Neuronal stem cell (in vitro differentiated cells): ENCODE results near the gene OR7G3. TPM values are rescaled to one million over a fixed set of nuclear protein-coding genes. Genes with fewer than 3 reads are reported as not detected.
A peak's percentile ranks its signal among the peaks of the same experiment; 100 is the strongest.

ENCODE experiments used
- DNase-seq: peaks from one replicate; pipeline ENCODE4 v3.0.0-alpha.2; 2013; ENCODE audit warnings: low spot score
- H2AFZ ChIP-seq: one replicate; pipeline ENCODE4 v1.6.1; 2013; ENCODE audit warnings: mild to moderate bottlenecking, low read length, inconsistent platforms
- H2AK5ac ChIP-seq: 2 replicates; pipeline ENCODE4 v1.6.1; 2013; ENCODE audit warnings: low read depth, mild to moderate bottlenecking, inconsistent platforms, low read length, moderate library complexity, mixed read lengths
- H2BK120ac ChIP-seq: 2 replicates; pipeline ENCODE4 v1.6.1; 2013; ENCODE audit warnings: low read depth, mild to moderate bottlenecking, inconsistent platforms, low read length, moderate library complexity, mixed read lengths
- H2BK12ac ChIP-seq: one replicate; pipeline ENCODE4 v1.6.1; 2013; ENCODE audit warnings: low read length, inconsistent platforms
- H2BK15ac ChIP-seq: 2 replicates; pipeline ENCODE4 v1.6.1; 2013; ENCODE audit warnings: mild to moderate bottlenecking, low read length, inconsistent platforms, mixed read lengths
- H2BK5ac ChIP-seq: one replicate; pipeline ENCODE4 v1.6.1; 2013; ENCODE audit warnings: inconsistent platforms, mild to moderate bottlenecking, low read length, moderate library complexity
- H3K14ac ChIP-seq: one replicate; pipeline ENCODE4 v1.6.1; 2013; ENCODE audit warnings: low read length, inconsistent platforms
- H3K18ac ChIP-seq: 2 replicates; pipeline ENCODE4 v1.6.1; 2013; ENCODE audit warnings: low read length, inconsistent platforms
- H3K23ac ChIP-seq: 2 replicates; pipeline ENCODE4 v1.6.1; 2013; ENCODE audit warnings: low read depth, mild to moderate bottlenecking, mixed read lengths, low read length, inconsistent platforms; ENCODE audit not compliant: poor library complexity
- H3K27ac ChIP-seq: replicated peaks from 3 replicates; pipeline ENCODE4 v1.5.1; 2013; ENCODE audit warnings: low read length, inconsistent platforms
- H3K27me3 ChIP-seq, 3 experiments: 2 replicates each; pipeline ENCODE4 v1.6.1; 2013; ENCODE audit warnings: low read length in 3 of 3, mild to moderate bottlenecking in 2 of 3, inconsistent platforms in 1 of 3, low read depth in 1 of 3, mixed read lengths in 1 of 3, moderate library complexity in 1 of 3; ENCODE audit not compliant: control insufficient read depth in 3 of 3, insufficient read depth in 3 of 3
- H3K36me3 ChIP-seq, 2 donors: replicated peaks in 1 of 2; 2 replicates each; pipeline ENCODE4 v1.6.1; 2013; ENCODE audit warnings: low read length in 2 of 2; ENCODE audit not compliant: control insufficient read depth in 2 of 2, insufficient read depth in 2 of 2
- H3K4ac ChIP-seq: 2 replicates; pipeline ENCODE4 v1.6.1; 2013; ENCODE audit warnings: inconsistent platforms, mild to moderate bottlenecking, low read length, moderate library complexity
- H3K4me1 ChIP-seq, 2 donors: 1 replicate in 1 of 2; 2 replicates in 1 of 2; pipeline ENCODE4 v1.6.1; 2013; ENCODE audit warnings: low read length in 2 of 2, low read depth in 1 of 2; ENCODE audit not compliant: control insufficient read depth in 2 of 2, insufficient read depth in 1 of 2
- H3K4me2 ChIP-seq: one replicate; pipeline ENCODE4 v1.6.1; 2013; ENCODE audit warnings: mild to moderate bottlenecking, low read length, inconsistent platforms; ENCODE audit not compliant: insufficient read depth, poor library complexity, severe bottlenecking
- H3K4me3 ChIP-seq, 2 donors: 2 replicates each; pipeline ENCODE4 v1.5.1; 2013; ENCODE audit warnings: low read length in 2 of 2, mild to moderate bottlenecking in 2 of 2, inconsistent platforms in 1 of 2, moderate library complexity in 1 of 2
- H3K79me1 ChIP-seq: one replicate; pipeline ENCODE4 v1.6.1; 2013; ENCODE audit warnings: low read depth, mild to moderate bottlenecking, inconsistent platforms, low read length, moderate library complexity
- H3K9ac ChIP-seq: one replicate; pipeline ENCODE4 v1.6.1; 2013; ENCODE audit warnings: mild to moderate bottlenecking, low read depth, low read length, inconsistent platforms; ENCODE audit not compliant: poor library complexity
- H3K9me3 ChIP-seq, 2 donors: replicated peaks in 1 of 2; 2 replicates each; pipeline versions ENCODE3 to v1.6.1; 2013; ENCODE audit warnings: low read length in 2 of 2, mild to moderate bottlenecking in 2 of 2, inconsistent platforms in 1 of 2, low read depth in 1 of 2, mixed read lengths in 1 of 2, moderate library complexity in 1 of 2; ENCODE audit not compliant: control insufficient read depth in 2 of 2, insufficient read depth in 1 of 2
- H4K8ac ChIP-seq: one replicate; pipeline ENCODE4 v1.6.1; 2013; ENCODE audit warnings: low read depth, mild to moderate bottlenecking, inconsistent platforms, low read length, moderate library complexity
- H4K91ac ChIP-seq: one replicate; pipeline ENCODE4 v1.6.1; 2013; ENCODE audit warnings: low read length, low read depth, mild to moderate bottlenecking, inconsistent platforms; ENCODE audit not compliant: poor library complexity
- WGBS, 2 donors: extraction: QIAGEN DNeasy Blood & Tissue Kit; methylation state at CpG; one replicate each; pipeline ENCODE4 v1.1.7; 2013; ENCODE audit warnings: missing lambda C conversion rate in 2 of 2, mixed read lengths in 1 of 2; ENCODE audit not compliant: insufficient read length in 2 of 2, insufficient replicate concordance in 1 of 2; ENCODE audit errors: extremely low coverage in 2 of 2; 5-methylcytosine and 5-hydroxymethylcytosine counted together
- small RNA-seq: library from polyadenylated mRNA; stranded (forward); fragments of <200 nt; extraction: miRNeasy Mini kit (QIAGEN cat#:217004); gene quantifications from one replicate; pipeline ENCODE3, GENCODE V24; 2013; ENCODE audit not compliant: insufficient read depth

The OR7G3 gene

DNA sequence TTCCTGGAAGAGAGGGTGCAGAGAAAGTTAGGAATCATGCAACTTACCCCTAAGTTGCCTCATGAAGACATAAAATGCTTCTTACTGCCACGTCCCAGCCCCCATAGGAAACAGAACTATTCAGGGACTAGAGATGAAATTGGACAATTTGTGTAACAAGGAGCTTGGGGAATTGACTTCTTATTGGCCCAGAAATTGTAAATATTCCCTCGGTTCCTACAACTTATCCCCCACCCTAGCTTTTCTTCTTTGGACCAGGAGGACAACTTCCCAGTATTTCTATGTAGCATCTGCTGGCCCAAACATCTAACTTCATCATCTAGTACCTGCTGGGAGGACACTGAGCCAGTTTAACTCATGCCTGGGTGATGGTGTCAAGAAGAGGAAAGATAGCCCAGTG, 40.0 kb downstream of the OR7G3 start, which contains the start of gene OR1M1:
OR1M1 (plus strand) TSS at position 301 of the 400 bp plus-strand sequence. CDS start 6,184 bp downstream, outside the sequence.
- no peak within 1 kb of the TSS for H2BK12ac ChIP-seq
- H3K9me3 ChIP-seq: peaks cover 0 to 2% of the 10 kb centered on the region in 2 donors
- no peak within 1 kb of the TSS for H3K4me3 ChIP-seq
- H2BK120ac ChIP-seq: no peak within 1 kb of the TSS
- WGBS, 2 donors: no CpG with 5 or more reads among the region's 2 CpGs
- H3K27me3 ChIP-seq: peaks cover 0 to 4% (median 0%) of the 10 kb centered on the region in 3 experiments
- no peak within 1 kb of the TSS for H2BK5ac ChIP-seq
- no peak within 1 kb of the TSS for H3K27ac ChIP-seq
- H3K4ac ChIP-seq: no peak within 1 kb of the TSS
- no peak within 1 kb of the TSS for H3K4me2 ChIP-seq
- H3K9ac ChIP-seq: no peak within 1 kb of the TSS
- no peaks in the 10 kb centered on the region for H3K36me3 ChIP-seq
- H2AFZ ChIP-seq: no peak within 1 kb of the TSS
- no peak for DNase-seq
- no peak within 1 kb of the TSS for H3K14ac ChIP-seq
- H3K18ac ChIP-seq: no peak within 1 kb of the TSS
- H3K79me1 ChIP-seq: peaks cover 3% of the 10 kb centered on the region
- H4K91ac ChIP-seq: no peak within 1 kb of the TSS
- H2AK5ac ChIP-seq: no peak within 1 kb of the TSS
- no peak within 1 kb of the TSS for H2BK15ac ChIP-seq
- no peak within 1 kb of the TSS for H4K8ac ChIP-seq
- no peaks in the 10 kb centered on the region for H3K4me1 ChIP-seq
- H3K23ac ChIP-seq: no peak within 1 kb of the TSS

DNA sequence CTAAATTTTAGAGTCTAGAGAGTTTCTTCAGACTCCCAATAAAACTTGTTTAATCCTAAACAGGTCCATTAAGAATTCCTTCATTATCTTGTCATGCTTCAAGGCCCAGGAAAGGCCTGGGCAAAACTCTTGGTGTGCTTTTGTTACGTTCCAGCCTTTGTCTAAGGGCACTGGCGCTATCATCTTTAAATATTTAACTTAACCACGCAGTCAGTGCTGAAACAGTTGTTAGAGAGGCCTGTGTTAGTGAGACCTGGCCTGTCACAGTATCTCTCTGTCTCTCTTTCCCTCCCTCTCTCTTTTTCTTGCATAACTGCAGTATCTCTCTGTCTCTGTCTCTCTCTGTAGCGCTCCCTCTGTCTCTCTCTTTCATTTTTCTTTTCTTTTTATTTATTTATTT, 48.1 kb downstream of the OR7G3 start:
- Histone ChIP-seq H3K23ac (no peak overlapping the region), H3K9me3 (no peaks in the 10 kb centered on the region), H3K36me3 (no peaks in the 10 kb centered on the region), H3K4ac (no peak overlapping the region), H3K79me1 (peaks cover 3% of the 10 kb centered on the region), H2AK5ac (no peak overlapping the region), H3K4me3 (no peak overlapping the region), H3K4me1 (peaks cover 0 to 13% of the 10 kb centered on the region in 2 donors), H2BK12ac (no peak overlapping the region), H2BK15ac (no peak overlapping the region), H3K27ac (no peak overlapping the region), H3K4me2 (no peak overlapping the region), H3K9ac (no peak overlapping the region), H3K27me3 (no peaks in the 10 kb centered on the region), H4K8ac (no peak overlapping the region), H3K14ac (no peak overlapping the region), H2BK120ac (no peak overlapping the region), H4K91ac (no peak overlapping the region), H2BK5ac (no peak overlapping the region), H2AFZ (no peak overlapping the region), H3K18ac (no peak overlapping the region)
- no peak for DNase-seq
- no CpG with 5 or more reads among the region's 4 CpGs for WGBS, 2 donors

DNA sequence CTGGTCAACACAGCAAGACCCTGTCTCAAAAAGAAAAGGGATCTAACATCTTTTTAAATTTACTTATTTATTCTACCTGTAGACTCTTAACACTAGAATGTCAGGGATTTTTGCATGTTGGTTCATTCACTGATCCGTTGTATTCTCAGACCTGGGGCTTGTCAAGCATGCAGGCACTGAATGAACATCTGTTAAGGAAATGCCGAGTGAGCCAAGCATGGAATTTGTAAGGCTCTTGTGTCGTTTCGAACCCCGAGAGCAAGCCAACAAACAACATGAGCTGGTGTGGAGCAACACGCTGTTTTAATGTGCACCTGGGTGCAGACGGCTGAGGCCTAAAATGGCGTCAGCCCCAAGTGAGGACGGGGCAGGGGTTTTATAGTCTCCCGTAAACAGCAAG, 49.8 kb downstream of the OR7G3 start:
- Histone ChIP-seq H3K79me1 (no peaks in the 10 kb centered on the region), H2BK5ac (no peak overlapping the region), H2AK5ac (peak overlapping the region; percentile 66), H3K4me3 (no peak overlapping the region), H3K18ac (no peak overlapping the region), H3K23ac (peak overlapping the region; percentile 23), H3K27ac (no peak overlapping the region), H2BK15ac (peak overlapping the region; percentile 0), H3K14ac (no peak overlapping the region), H2BK120ac (no peak overlapping the region), H3K4me2 (no peak overlapping the region), H3K9me3 (no peaks in the 10 kb centered on the region), H4K8ac (no peak overlapping the region), H3K27me3 (no peaks in the 10 kb centered on the region), H4K91ac (no peak overlapping the region), H3K36me3 (no peaks in the 10 kb centered on the region), H3K4me1 (peaks cover 0 to 13% of the 10 kb centered on the region in 2 donors), H2AFZ (no peak overlapping the region), H3K9ac (no peak overlapping the region), H2BK12ac (no peak overlapping the region), H3K4ac (no peak overlapping the region)
- WGBS, 2 donors: no CpG with 5 or more reads among the region's 10 CpGs
- no peak for DNase-seq

Small RNA genes lying within 50 kb of the gene (small RNA-seq; reads per million reads assigned to genes)
- gene OR1M4P: not detected
